Suprapubic skin (tissue), 4 donors: Measurements from ENCODE around the gene NOS3.

Experiments
- EP300 ChIP-seq: sonication (generic); formaldehyde crosslinking; IDR thresholded peaks from one replicate; pipeline ENCODE4 v1.6.1; 2017; ENCODE audit warnings: antibody characterized with exemption
- POLR2A ChIP-seq, 2 donors: fragments of 450-650 bp; IDR thresholded peaks; one replicate each; pipeline ENCODE4 v1.6.1; 2017; ENCODE audit warnings: antibody characterized with exemption in 2 of 2, mild to moderate bottlenecking in 2 of 2, moderate library complexity in 2 of 2
- POLR2AphosphoS5 ChIP-seq, 3 donors: sonication (generic); formaldehyde crosslinking; IDR thresholded peaks; one replicate each; pipeline ENCODE4 v1.6.1; 2017; ENCODE audit warnings: antibody characterized with exemption in 3 of 3
- TF ChIP-seq, protein P1 (sequence below), 2 donors: fragments of 200-600 bp in 1 of 2; fragments of 450-650 bp in 1 of 2; sonication (generic) in 1 of 2; IDR thresholded peaks; one replicate each; pipeline ENCODE4 v1.5.1; 2016 to 2019; ENCODE audit warnings: antibody characterized with exemption in 2 of 2, mild to moderate bottlenecking in 1 of 2, moderate library complexity in 1 of 2

DNA sequence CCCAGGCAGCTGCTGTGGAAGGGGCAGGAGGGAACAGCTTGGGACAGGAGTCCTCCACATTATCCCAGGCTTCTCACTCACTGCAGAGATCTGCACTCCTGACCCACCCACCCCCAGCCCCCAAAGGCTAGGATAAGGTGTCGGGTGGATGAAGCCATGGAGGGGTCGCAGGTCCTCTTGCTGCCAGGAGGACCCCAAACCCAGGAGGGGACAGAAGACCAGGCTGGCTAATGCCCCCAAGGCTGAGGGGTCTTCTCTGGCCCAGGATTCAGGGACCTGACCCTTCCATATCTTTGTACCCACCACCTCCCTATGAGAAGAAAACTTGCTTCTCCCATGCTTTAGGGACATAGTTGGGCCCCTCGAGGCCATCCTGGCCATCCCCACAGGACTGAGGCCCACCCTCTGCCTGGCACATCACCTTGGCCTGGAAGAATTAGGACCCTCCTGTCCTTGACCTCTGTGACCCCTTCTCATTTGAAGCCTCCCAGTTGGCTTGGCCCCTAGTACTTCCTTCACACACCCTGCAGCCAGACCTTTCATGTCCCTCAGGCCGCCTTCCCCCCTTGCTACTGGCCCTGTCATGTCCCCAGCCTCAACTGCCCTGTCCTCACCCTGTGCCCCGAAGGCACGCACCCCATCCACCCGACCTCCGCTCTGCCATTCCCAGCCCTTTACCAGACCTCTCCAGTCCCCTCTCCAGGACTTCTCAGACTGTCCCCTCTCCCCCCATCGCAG, 34.3 kb upstream of the NOS3 start:
- no peak for TF ChIP-seq POLR2AphosphoS5 (IDR thresholded peaks at IDR 0.05)
- TF ChIP-seq, protein P1, sequence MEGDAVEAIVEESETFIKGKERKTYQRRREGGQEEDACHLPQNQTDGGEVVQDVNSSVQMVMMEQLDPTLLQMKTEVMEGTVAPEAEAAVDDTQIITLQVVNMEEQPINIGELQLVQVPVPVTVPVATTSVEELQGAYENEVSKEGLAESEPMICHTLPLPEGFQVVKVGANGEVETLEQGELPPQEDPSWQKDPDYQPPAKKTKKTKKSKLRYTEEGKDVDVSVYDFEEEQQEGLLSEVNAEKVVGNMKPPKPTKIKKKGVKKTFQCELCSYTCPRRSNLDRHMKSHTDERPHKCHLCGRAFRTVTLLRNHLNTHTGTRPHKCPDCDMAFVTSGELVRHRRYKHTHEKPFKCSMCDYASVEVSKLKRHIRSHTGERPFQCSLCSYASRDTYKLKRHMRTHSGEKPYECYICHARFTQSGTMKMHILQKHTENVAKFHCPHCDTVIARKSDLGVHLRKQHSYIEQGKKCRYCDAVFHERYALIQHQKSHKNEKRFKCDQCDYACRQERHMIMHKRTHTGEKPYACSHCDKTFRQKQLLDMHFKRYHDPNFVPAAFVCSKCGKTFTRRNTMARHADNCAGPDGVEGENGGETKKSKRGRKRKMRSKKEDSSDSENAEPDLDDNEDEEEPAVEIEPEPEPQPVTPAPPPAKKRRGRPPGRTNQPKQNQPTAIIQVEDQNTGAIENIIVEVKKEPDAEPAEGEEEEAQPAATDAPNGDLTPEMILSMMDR (IDR thresholded peaks at IDR 0.05), result no peak
- no peak for TF ChIP-seq EP300
- TF ChIP-seq POLR2A (IDR thresholded peaks at IDR 0.05), result no peak
